ENCODE measurements around the gene TCF7L2.

- no peak for TF ChIP-seq SIN3A (IDR thresholded peaks at IDR 0.05; ENCODE audit: borderline replicate concordance, insufficient read depth, low read length)
- no peak for TF ChIP-seq FOXP2 (optimal IDR thresholded peaks at IDR 0.05; ENCODE audit: borderline replicate concordance, extremely low read depth, extremely low read length, insufficient read depth)
- TF ChIP-seq POLR2AphosphoS5 (IDR thresholded peaks at IDR 0.05; ENCODE audit: low read depth, low read length): no peak
- TF ChIP-seq TAF1 (IDR thresholded peaks at IDR 0.05; ENCODE audit: borderline replicate concordance, insufficient read depth, low read length): no peak
These were observed 88.9 kb downstream of the TCF7L2 start for GRCh38 chr10:113038985-113039384.

Data from PFSK-1 (cell line).